HFFc6 (cell line): ENCODE results near the gene ERP29. TPM values are rescaled to one million over a fixed set of nuclear protein-coding genes. Genes with fewer than 3 reads are reported as not detected.
"Not testable (repeated sequence)": the region's sequence is repeated elsewhere in the genome, so short reads cannot be mapped to it uniquely, and the experiment has no call there.

Experiments used
- DNase-seq: peaks from one replicate; pipeline ENCODE4 v3.0.0-alpha.2; 2018
- H3K27ac Mint-ChIP-seq: 2 replicates; pipeline ENCODE4 v1.8.0; 2020; ENCODE audit warnings: mild to moderate bottlenecking, mixed read lengths
- H3K27me3 Mint-ChIP-seq: 2 replicates; pipeline ENCODE4 v1.8.0; 2021; ENCODE audit warnings: mild to moderate bottlenecking, moderate library complexity, mixed read lengths; ENCODE audit not compliant: insufficient read depth
- H3K36me3 Mint-ChIP-seq: 2 replicates; pipeline ENCODE4 v1.8.0; 2021; ENCODE audit warnings: low read depth, mixed read lengths
- H3K4me1 Mint-ChIP-seq: 2 replicates; pipeline ENCODE4 v1.8.0; 2020; ENCODE audit warnings: low read depth, mixed read lengths
- H3K4me3 Mint-ChIP-seq: 2 replicates; pipeline ENCODE4 v1.8.0; 2020; ENCODE audit warnings: mild to moderate bottlenecking, moderate library complexity, mixed read lengths
- H3K9me3 Mint-ChIP-seq: 2 replicates; pipeline ENCODE4 v1.8.0; 2020; ENCODE audit warnings: mild to moderate bottlenecking, mixed read lengths
- total RNA-seq, 6 experiments: library from RNA; stranded (reverse); fragmentation: NEBNext Ultra II Directional; extraction: Animal tissue kit (Norgen Biotek cat#: 25700); gene quantifications; 2 replicates in 1 of 6; 3 replicates in 5 of 6; pipeline ENCODE4 v1.2.3, GENCODE V29; 2021
- TF ChIP-seq, protein P1 (sequence below): fragments of 200-600 bp; sonication (generic); IDR thresholded peaks from 2 replicates; pipeline ENCODE4 v1.5.0; 2021; ENCODE audit warnings: antibody characterized with exemption, mild to moderate bottlenecking

Gene ERP29
- total RNA-seq, 6 experiments from 2014 or later = 84.2 to 94.7 (median 88.4) TPM

- peaks cover 31% of the 10 kb centered on the region for H3K36me3 Mint-ChIP-seq
- H3K4me1 Mint-ChIP-seq = peaks cover under 1% of the 10 kb centered on the region; the same call in 1 of the 2 replicates
- H3K27me3 Mint-ChIP-seq = no peaks in the 10 kb centered on the region
- peak overlapping the region; percentile 5 for H3K27ac Mint-ChIP-seq
- no peak for DNase-seq
- TF ChIP-seq, protein P1, sequence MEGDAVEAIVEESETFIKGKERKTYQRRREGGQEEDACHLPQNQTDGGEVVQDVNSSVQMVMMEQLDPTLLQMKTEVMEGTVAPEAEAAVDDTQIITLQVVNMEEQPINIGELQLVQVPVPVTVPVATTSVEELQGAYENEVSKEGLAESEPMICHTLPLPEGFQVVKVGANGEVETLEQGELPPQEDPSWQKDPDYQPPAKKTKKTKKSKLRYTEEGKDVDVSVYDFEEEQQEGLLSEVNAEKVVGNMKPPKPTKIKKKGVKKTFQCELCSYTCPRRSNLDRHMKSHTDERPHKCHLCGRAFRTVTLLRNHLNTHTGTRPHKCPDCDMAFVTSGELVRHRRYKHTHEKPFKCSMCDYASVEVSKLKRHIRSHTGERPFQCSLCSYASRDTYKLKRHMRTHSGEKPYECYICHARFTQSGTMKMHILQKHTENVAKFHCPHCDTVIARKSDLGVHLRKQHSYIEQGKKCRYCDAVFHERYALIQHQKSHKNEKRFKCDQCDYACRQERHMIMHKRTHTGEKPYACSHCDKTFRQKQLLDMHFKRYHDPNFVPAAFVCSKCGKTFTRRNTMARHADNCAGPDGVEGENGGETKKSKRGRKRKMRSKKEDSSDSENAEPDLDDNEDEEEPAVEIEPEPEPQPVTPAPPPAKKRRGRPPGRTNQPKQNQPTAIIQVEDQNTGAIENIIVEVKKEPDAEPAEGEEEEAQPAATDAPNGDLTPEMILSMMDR = no peak
- H3K9me3 Mint-ChIP-seq = no peaks in the 10 kb centered on the region
- no peak overlapping the region for H3K4me3 Mint-ChIP-seq
These were observed 18.2 kb downstream of the ERP29 start for GRCh38 chr12:112031472-112031871.

DNA sequence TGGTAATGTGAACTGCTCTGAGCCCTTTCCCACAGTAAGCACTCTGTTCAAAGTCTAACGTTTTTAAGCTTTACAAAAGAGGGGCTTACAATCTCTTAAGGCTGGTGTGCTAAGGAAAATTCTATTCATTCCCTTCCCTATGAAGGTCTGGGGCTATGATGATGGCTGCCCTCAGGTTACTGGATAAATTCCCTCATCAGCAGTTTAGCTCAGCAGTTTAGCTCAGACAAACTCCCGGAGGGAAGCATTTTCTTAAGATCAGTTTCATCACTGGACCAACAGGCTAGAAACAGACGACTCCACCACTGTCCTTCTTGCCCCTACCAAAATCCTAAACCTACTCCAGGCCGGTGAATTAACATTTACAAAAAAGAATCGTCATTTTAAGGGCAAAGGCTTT lies 19.1 kb downstream of the ERP29 start:
- Mint-ChIP-seq H3K4me3 (no peak overlapping the region), H3K36me3 (peaks cover 35% of the 10 kb centered on the region), H3K9me3 (no peaks in the 10 kb centered on the region), H3K27ac (no peak overlapping the region), H3K4me1 (no peaks in the 10 kb centered on the region), H3K27me3 (no peaks in the 10 kb centered on the region)
- TF ChIP-seq, protein P1 = no peak
- no peak for DNase-seq

DNA sequence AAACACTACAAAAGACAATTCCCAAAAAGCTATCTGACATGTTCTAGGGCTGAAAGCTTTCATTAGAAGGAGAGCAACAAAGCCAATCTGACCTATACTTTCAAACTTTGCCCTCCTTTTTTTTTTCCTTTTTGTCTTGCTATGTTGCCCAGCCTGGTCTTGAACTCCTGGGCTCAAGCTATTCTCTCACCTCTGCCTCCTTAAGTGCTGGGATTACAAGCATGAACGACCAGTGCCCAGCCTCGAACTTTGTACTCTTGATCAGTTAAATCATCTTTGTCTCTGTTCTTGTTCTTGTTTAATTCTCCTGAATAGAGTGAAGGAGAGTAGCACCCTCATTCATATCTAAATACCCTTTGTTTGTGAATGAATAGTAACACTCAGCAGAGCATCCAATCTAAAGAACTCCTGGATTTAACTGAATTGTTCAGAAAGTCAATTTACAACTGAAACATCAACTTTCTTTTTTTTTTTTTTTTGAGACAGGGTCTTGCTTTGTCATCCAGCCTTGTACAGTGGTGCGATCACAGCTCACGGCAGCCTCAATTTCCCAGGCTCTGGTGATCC lies 22.1 kb downstream of the ERP29 start:
- no peak overlapping the region for H3K4me3 Mint-ChIP-seq
- TF ChIP-seq, protein P1 = no peak
- H3K27me3 Mint-ChIP-seq = peaks cover 4% of the 10 kb centered on the region; the same call in 1 of the 2 replicates

GRCh38 chr12:112036614-112037013 lies 23.4 kb downstream of the ERP29 start:
- H3K4me1 Mint-ChIP-seq, H3K27ac Mint-ChIP-seq, H3K27me3 Mint-ChIP-seq, DNase-seq, H3K9me3 Mint-ChIP-seq, H3K4me3 Mint-ChIP-seq: not testable (repeated sequence)
- peaks cover 42% of the 10 kb centered on the region for H3K36me3 Mint-ChIP-seq

More for the DNA sequence above, 22.1 kb downstream of the ERP29 start:
- Mint-ChIP-seq H3K9me3 (no peaks in the 10 kb centered on the region), H3K36me3 (peaks cover 42% of the 10 kb centered on the region), H3K4me1 (no peaks in the 10 kb centered on the region), H3K27ac (peak overlapping the region; percentile 3)
- DNase-seq = no peak

- no peaks in the 10 kb centered on the region for H3K9me3 Mint-ChIP-seq
- TF ChIP-seq, protein P1 = no peak
- H3K27me3 Mint-ChIP-seq = no peaks in the 10 kb centered on the region
- peaks cover 41% of the 10 kb centered on the region for H3K36me3 Mint-ChIP-seq
- peak overlapping the region; percentile 19; the same call in 1 of the 2 replicates for H3K27ac Mint-ChIP-seq
- DNase-seq = no peak
- H3K4me3 Mint-ChIP-seq = no peak overlapping the region
- H3K4me1 Mint-ChIP-seq = peaks cover 6% of the 10 kb centered on the region
These were observed 32.8 kb downstream of the ERP29 start for GRCh38 chr12:112046003-112046402.

- TF ChIP-seq, protein P1 = no peak
- peaks cover 22% of the 10 kb centered on the region for H3K4me1 Mint-ChIP-seq
- no peaks in the 10 kb centered on the region for H3K27me3 Mint-ChIP-seq
- no peak for DNase-seq
- H3K27ac Mint-ChIP-seq = no peak overlapping the region
- no peak overlapping the region for H3K4me3 Mint-ChIP-seq
- H3K36me3 Mint-ChIP-seq = peaks cover 50% of the 10 kb centered on the region
- H3K9me3 Mint-ChIP-seq = no peaks in the 10 kb centered on the region
These were observed 36.1 kb downstream of the ERP29 start for GRCh38 chr12:112049351-112049750.
